H1 (cell line): ENCODE measurements around the gene EOLA1. TPM values are rescaled to one million over a fixed set of nuclear protein-coding genes. Genes with fewer than 3 reads are reported as not detected.
"Not testable (repeated sequence)": the region's sequence is repeated elsewhere in the genome, so short reads cannot be mapped to it uniquely, and the experiment has no call there.

Source experiments
- CTCF ChIA-PET: fragments of 300-600 bp; sonication (Branson Sonifier 250); formaldehyde crosslinking; loops from one replicate; lab custom pipeline; 2021; ENCODE audit not compliant: partially characterized antibody; lab: Charles Lee
- POLR2A ChIA-PET: fragments of 300-600 bp; sonication (Branson Sonifier 250); formaldehyde crosslinking; loops from one replicate; lab custom pipeline; 2021; ENCODE audit warnings: inconsistent platforms; ENCODE audit not compliant: partially characterized antibody; lab: Charles Lee
- DNase-seq, 2 experiments: peaks; one replicate each; pipeline versions ENCODE4 v3.0.0 to v3.0.0-alpha.2; 2010 to 2022; ENCODE audit warnings: low spot score in 2 of 2, low read depth in 1 of 2, mixed read lengths in 1 of 2
- FAIRE-seq: peaks from 2 replicates; lab custom pipeline; 2011; peaks lifted over from hg19 to GRCh38; lab: Jason Lieb, UNC
- H2AFZ ChIP-seq: 2 replicates; pipeline ENCODE4 v1.8.1; 2012; ENCODE audit warnings: low read length, inconsistent platforms
- H2AK5ac ChIP-seq: 2 replicates; pipeline ENCODE4 v1.6.1; 2013; ENCODE audit warnings: low read depth, low read length
- H2BK120ac ChIP-seq: replicated peaks from 2 replicates; pipeline ENCODE3; 2013; ENCODE audit warnings: low read depth, low read length, inconsistent platforms
- H2BK12ac ChIP-seq: 2 replicates; pipeline ENCODE4 v1.6.1; 2013; ENCODE audit warnings: low read depth, low read length
- H2BK15ac ChIP-seq: 2 replicates; pipeline ENCODE4 v1.6.1; 2013; ENCODE audit warnings: low read length
- H2BK20ac ChIP-seq: 2 replicates; pipeline ENCODE4 v1.6.1; 2013; ENCODE audit warnings: low read length
- H2BK5ac ChIP-seq: 2 replicates; pipeline ENCODE4 v1.6.1; 2013; ENCODE audit warnings: low read depth, low read length
- H3K14ac ChIP-seq: 2 replicates; pipeline ENCODE4 v1.6.1; 2013; ENCODE audit warnings: inconsistent platforms; ENCODE audit not compliant: insufficient read length
- H3K18ac ChIP-seq: 2 replicates; pipeline ENCODE4 v1.6.1; 2013; ENCODE audit warnings: low read length; ENCODE audit errors: extremely low read depth
- H3K23ac ChIP-seq: 2 replicates; pipeline ENCODE4 v1.6.1; 2013; ENCODE audit warnings: inconsistent platforms; ENCODE audit not compliant: insufficient read length
- H3K23me2 ChIP-seq: 2 replicates; pipeline ENCODE4 v1.6.1; 2013; ENCODE audit warnings: low read depth, low read length
- H3K27ac ChIP-seq: 2 replicates; pipeline ENCODE4 v1.6.1; 2011; ENCODE audit warnings: low read depth, low read length, inconsistent platforms
- H3K27me3 ChIP-seq, 4 experiments: replicated peaks in 1 of 4; 1 replicate in 1 of 4; 2 replicates in 3 of 4; pipeline versions ENCODE4 v1.6.1 to v1.8.1; 2011 to 2013; ENCODE audit warnings: low read length in 3 of 4, mild to moderate bottlenecking in 3 of 4, inconsistent platforms in 2 of 4, mixed read lengths in 2 of 4, moderate library complexity in 1 of 4; ENCODE audit not compliant: control insufficient read depth in 3 of 4, insufficient read depth in 3 of 4; ENCODE audit errors: extremely low read depth in 1 of 4
- H3K36me3 ChIP-seq, 4 experiments: 2 replicates each; pipeline versions ENCODE4 v1.6.1 to v1.8.1; 2011 to 2013; ENCODE audit warnings: mild to moderate bottlenecking in 4 of 4, low read length in 3 of 4, moderate library complexity in 2 of 4, control low read depth in 1 of 4, inconsistent platforms in 1 of 4; ENCODE audit not compliant: insufficient read depth in 4 of 4, control insufficient read depth in 2 of 4
- H3K4ac ChIP-seq: replicated peaks from 2 replicates; pipeline ENCODE3; 2013; ENCODE audit warnings: low read length, low read depth, mixed read lengths, inconsistent platforms; ENCODE audit not compliant: insufficient read length
- H3K4me1 ChIP-seq, 4 experiments: replicated peaks in 1 of 4; 1 replicate in 1 of 4; 2 replicates in 3 of 4; pipeline versions ENCODE4 v1.6.1 to v1.8.1; 2011 to 2013; ENCODE audit warnings: low read length in 3 of 4, inconsistent platforms in 2 of 4, mixed read lengths in 1 of 4; ENCODE audit not compliant: insufficient read depth in 4 of 4, control insufficient read depth in 3 of 4
- H3K4me2 ChIP-seq, 2 experiments: 2 replicates each; pipeline versions ENCODE4 v1.6.1 to v1.8.1; 2011 to 2013; ENCODE audit warnings: low read depth in 2 of 2, low read length in 2 of 2, control low read depth in 1 of 2, inconsistent platforms in 1 of 2, mild to moderate bottlenecking in 1 of 2; ENCODE audit not compliant: insufficient read depth in 1 of 2
- H3K4me3 ChIP-seq, 4 experiments: fragments of 200-600, 300-600 bp in 1 of 4; sonication (generic), shearing (Covaris generic), sonication (Bioruptor Twin) in 1 of 4; 2 replicates each; pipeline versions ENCODE4 v1.5.1 to v1.8.1; 2011 to 2016; ENCODE audit warnings: low read length in 4 of 4, low read depth in 3 of 4, control low read depth in 2 of 4, inconsistent platforms in 2 of 4, mild to moderate bottlenecking in 2 of 4, mixed read lengths in 1 of 4, moderate library complexity in 1 of 4; ENCODE audit not compliant: insufficient read depth in 2 of 4; ENCODE audit errors: extremely low read depth in 1 of 4
- H3K56ac ChIP-seq: replicated peaks from 2 replicates; pipeline ENCODE3; 2013; ENCODE audit warnings: low read depth, mild to moderate bottlenecking, mixed read lengths, low read length, inconsistent platforms; ENCODE audit not compliant: insufficient read length
- H3K79me1 ChIP-seq: 2 replicates; pipeline ENCODE4 v1.6.1; 2013; ENCODE audit warnings: low read depth, low read length, control low read depth
- H3K79me2 ChIP-seq, 2 experiments: 2 replicates each; pipeline versions ENCODE4 v1.6.1 to v1.8.1; 2012 to 2013; ENCODE audit warnings: low read length in 2 of 2, mild to moderate bottlenecking in 2 of 2, inconsistent platforms in 1 of 2; ENCODE audit not compliant: insufficient read depth in 2 of 2, control insufficient read depth in 1 of 2
- H3K9ac ChIP-seq, 4 experiments: replicated peaks in 1 of 4; 1 replicate in 1 of 4; 2 replicates in 3 of 4; pipeline versions ENCODE4 v1.6.1 to v1.8.1; 2011 to 2013; ENCODE audit warnings: low read depth in 3 of 4, low read length in 3 of 4, control low read depth in 2 of 4, mild to moderate bottlenecking in 2 of 4, moderate library complexity in 2 of 4, inconsistent platforms in 1 of 4; ENCODE audit errors: extremely low read depth in 1 of 4
- H3K9me3 ChIP-seq, 2 experiments: 2 replicates each; pipeline versions ENCODE4 v1.6.1 to v1.8.1; 2012 to 2013; ENCODE audit warnings: mild to moderate bottlenecking in 2 of 2, moderate library complexity in 2 of 2, control low read depth in 1 of 2, inconsistent platforms in 1 of 2, low read depth in 1 of 2, low read length in 1 of 2, mixed read lengths in 1 of 2; ENCODE audit not compliant: insufficient read depth in 2 of 2
- H4K20me1 ChIP-seq, 2 experiments: replicated peaks in 1 of 2; 2 replicates each; pipeline versions ENCODE3 to v1.8.1; 2011 to 2013; ENCODE audit warnings: inconsistent platforms in 2 of 2, low read length in 2 of 2, mild to moderate bottlenecking in 1 of 2; ENCODE audit not compliant: insufficient read depth in 2 of 2, control insufficient read depth in 1 of 2
- H4K5ac ChIP-seq: 2 replicates; pipeline ENCODE4 v1.6.1; 2013; ENCODE audit warnings: low read length, low read depth, mixed read lengths, inconsistent platforms; ENCODE audit not compliant: insufficient read length
- H4K8ac ChIP-seq: 2 replicates; pipeline ENCODE4 v1.8.0; 2013; ENCODE audit warnings: mild to moderate bottlenecking, moderate library complexity, low read length, inconsistent platforms; ENCODE audit not compliant: insufficient read depth; ENCODE audit errors: extremely low read depth
- H4K91ac ChIP-seq: replicated peaks from 2 replicates; pipeline ENCODE3; 2013; ENCODE audit warnings: low read length, mixed read lengths, inconsistent platforms; ENCODE audit not compliant: insufficient read length
- WGBS, 2 experiments: shearing (Covaris generic) in 1 of 2; methylation state at CpG; one replicate each; pipeline versions ENCODE4 v1.1.6 to v1.1.7; 2013 to 2015; ENCODE audit warnings: low lambda C conversion rate in 2 of 2, mixed read lengths in 2 of 2, inconsistent platforms in 1 of 2, low coverage in 1 of 2, missing lambda C conversion rate in 1 of 2; ENCODE audit not compliant: insufficient replicate concordance in 2 of 2, insufficient coverage in 1 of 2, insufficient read length in 1 of 2; ENCODE audit errors: extremely low coverage in 1 of 2, missing lambda C conversion rate in 1 of 2; 5-methylcytosine and 5-hydroxymethylcytosine counted together
- polyA plus RNA-seq, 7 experiments: library from polyadenylated mRNA; depleted of rRNA in 3 of 7; stranded (reverse) in 5 of 7; unstranded in 2 of 7; fragments of >200 nt in 5 of 7; fragments of 200-250 nt in 2 of 7; gene quantifications; 1 replicate in 5 of 7; 2 replicates in 1 of 7; 4 replicates in 1 of 7; pipeline versions ENCODE4 v1.2.1 to v1.2.3, GENCODE V29; 2011 to 2013; ENCODE audit warnings: missing spikeins in 2 of 7, mixed read lengths in 2 of 7
- total RNA-seq: library from RNA; stranded (reverse); fragmentation: NEBNext Ultra II Directional; extraction: Animal tissue kit (Norgen Biotek cat#: 25700); gene quantifications from 2 replicates; pipeline ENCODE4 v1.2.1, GENCODE V29; 2021

Gene EOLA1
- total and polyA plus RNA-seq, 2 of the 8 experiments (the other 6 are each of a cell fraction or from before 2014, with no cell fraction given), result 5.4 to 7.6 TPM

DNA sequence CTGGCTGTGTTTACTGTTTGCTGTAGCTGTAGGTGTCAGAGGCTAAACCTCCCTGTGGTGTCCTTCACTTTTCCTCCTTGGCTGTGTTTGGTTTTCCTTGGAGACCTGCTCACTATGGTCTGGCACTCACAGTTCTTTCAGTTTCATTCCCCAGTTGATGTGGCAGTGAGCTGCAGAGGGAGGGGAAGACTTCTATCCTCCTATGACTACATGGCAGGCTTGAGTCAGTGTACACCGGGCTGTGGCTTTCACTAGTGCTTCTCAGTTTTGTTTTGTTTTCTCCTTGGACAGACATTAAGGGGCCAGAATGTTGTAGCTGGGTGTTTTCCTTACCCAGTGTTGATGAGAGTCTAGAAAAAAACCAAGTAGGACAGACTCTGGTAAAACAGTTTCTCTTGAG is 32.6 kb downstream of the EOLA1 start:
- H2BK5ac ChIP-seq, H3K23me2 ChIP-seq, H3K36me3 ChIP-seq, H2BK12ac ChIP-seq, H2AFZ ChIP-seq, H3K4ac ChIP-seq, H3K9ac ChIP-seq, H4K20me1 ChIP-seq, H2AK5ac ChIP-seq, H3K14ac ChIP-seq, H2BK15ac ChIP-seq, H4K5ac ChIP-seq, H3K4me2 ChIP-seq, H3K27ac ChIP-seq, H2BK120ac ChIP-seq, H3K79me2 ChIP-seq, H3K27me3 ChIP-seq, H3K79me1 ChIP-seq, H4K8ac ChIP-seq, H3K23ac ChIP-seq, DNase-seq, H4K91ac ChIP-seq, H3K4me1 ChIP-seq, H3K56ac ChIP-seq, H2BK20ac ChIP-seq, H3K4me3 ChIP-seq, H3K9me3 ChIP-seq, POLR2A ChIA-PET, H3K18ac ChIP-seq, FAIRE-seq: not testable (repeated sequence)
- no CpG with 5 or more reads among the region's 1 CpG for WGBS, 2 experiments
- CTCF ChIA-PET, result interaction anchor here (1.1 kb wide), 1 partner anchor 61 kb away, joined by 3 read pairs; no protein-coding TSS in a partner anchor

- FAIRE-seq, H2BK20ac ChIP-seq, H3K4me1 ChIP-seq, H3K56ac ChIP-seq, H4K5ac ChIP-seq, H2BK12ac ChIP-seq, H4K20me1 ChIP-seq, H3K79me2 ChIP-seq, H3K23me2 ChIP-seq, H3K23ac ChIP-seq, H3K9me3 ChIP-seq, H2BK5ac ChIP-seq, H3K4me3 ChIP-seq, H3K27ac ChIP-seq, H2BK120ac ChIP-seq, H3K27me3 ChIP-seq, H3K9ac ChIP-seq, H3K18ac ChIP-seq, H4K8ac ChIP-seq, DNase-seq, H2AFZ ChIP-seq, H4K91ac ChIP-seq, CTCF ChIA-PET, H3K79me1 ChIP-seq, H3K4ac ChIP-seq, H3K14ac ChIP-seq, H3K36me3 ChIP-seq, H3K4me2 ChIP-seq, H2AK5ac ChIP-seq, H2BK15ac ChIP-seq, POLR2A ChIA-PET: not testable (repeated sequence)
- WGBS, 2 experiments, result 100% methylated on average over 1 of the region's 17 CpGs; no CpG with 5 or more reads in 1 of the 2 experiments
These were observed 44.8 kb downstream of the EOLA1 start for GRCh38 chrX:149585631-149586030.
